Measurements from ENCODE around the gene SORBS2.

SORBS2 gene

DNA sequence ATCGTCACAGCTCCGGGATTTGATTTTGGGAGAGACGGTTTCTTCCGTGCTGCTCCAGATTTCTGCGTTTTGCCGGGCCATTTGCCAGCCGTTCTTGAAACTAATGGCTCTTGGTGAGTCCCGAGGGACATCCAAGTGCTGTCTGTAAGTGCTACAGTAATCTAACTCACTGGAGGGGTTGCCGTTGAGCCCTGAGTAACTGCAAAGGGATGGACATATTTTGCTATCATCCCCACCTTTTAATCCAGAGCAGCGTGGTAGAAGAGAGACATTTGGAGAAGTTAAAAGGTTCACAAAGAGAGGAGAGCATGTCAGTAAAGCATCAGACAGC, 187.8 kb downstream of the SORBS2 start:
- no peak for DNase-seq (ENCODE audit: low read depth)
- TF ChIP-seq CTCF (conservative IDR thresholded peaks at IDR 0.05; ENCODE audit: low read depth, low read length) = no peak
- no peak overlapping the region for H3K4me3 ChIP-seq (ENCODE audit: low read depth, low read length)

GRCh38 chr4:185623444-185624258, 188.3 kb downstream of the SORBS2 start:
- TF ChIP-seq CTCF (conservative IDR thresholded peaks at IDR 0.05; ENCODE audit: low read depth, low read length) = no peak
- no peak for DNase-seq (ENCODE audit: low read depth)
- no peak overlapping the region for H3K4me3 ChIP-seq (ENCODE audit: low read depth, low read length)

GRCh38 chr4:185608185-185608584, 203.8 kb downstream of the SORBS2 start:
- no peak for DNase-seq (ENCODE audit: low read depth)
- TF ChIP-seq CTCF (conservative IDR thresholded peaks at IDR 0.05; ENCODE audit: low read depth, low read length) = no peak
- H3K4me3 ChIP-seq (ENCODE audit: low read depth, low read length) = no peak overlapping the region

DNA sequence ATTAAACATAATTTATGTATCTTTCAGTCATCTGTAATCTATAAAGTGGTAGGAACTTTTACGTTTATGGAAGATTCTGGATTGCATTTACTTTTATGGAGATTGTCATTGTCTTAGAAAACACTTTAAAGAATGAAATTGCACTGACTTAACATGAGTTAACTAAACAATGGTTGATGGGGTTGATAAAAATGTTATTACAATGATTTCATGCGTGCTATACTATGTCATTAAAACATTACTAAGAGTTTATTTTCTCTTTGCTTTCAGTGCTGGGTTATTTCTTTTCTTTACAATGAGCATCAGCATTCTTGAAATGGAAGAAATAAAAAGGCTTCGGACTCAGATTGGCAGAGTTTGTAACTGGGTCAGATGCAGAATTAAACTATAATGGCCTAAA, 209.6 kb downstream of the SORBS2 start:
- no peak for TF ChIP-seq CTCF (conservative IDR thresholded peaks at IDR 0.05; ENCODE audit: low read depth, low read length)
- no peak overlapping the region for H3K4me3 ChIP-seq (ENCODE audit: low read depth, low read length)
- no peak for DNase-seq (ENCODE audit: low read depth)

DNA sequence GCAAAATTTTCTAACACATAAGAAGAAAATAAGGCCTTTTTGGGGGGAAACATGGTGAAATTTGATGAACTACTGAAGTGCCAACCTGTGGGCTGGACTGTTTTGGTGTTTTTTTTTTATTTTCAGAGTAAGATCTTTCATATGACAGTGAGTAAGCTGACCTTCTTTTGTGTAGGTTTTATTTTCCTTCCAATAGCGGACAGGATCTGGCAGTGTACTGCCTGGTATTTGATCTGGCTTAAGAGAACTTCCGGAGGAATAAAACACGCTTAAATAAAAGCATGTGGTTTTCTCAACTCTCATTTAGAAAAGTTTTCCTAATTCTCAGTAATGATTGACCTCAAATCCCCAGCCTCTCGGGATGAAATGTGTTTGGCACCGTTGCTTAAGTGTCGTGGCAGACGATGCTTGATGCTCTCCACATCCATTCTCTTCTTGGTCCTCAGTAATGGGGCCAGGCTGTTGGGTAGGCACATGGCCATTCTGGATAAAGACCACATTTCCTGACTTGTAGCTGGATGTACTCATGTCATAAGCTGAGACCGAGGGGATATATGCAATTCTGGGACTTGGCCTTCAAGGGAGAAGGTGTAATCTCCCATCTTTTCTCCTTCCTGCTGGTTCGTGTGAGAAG, 211.1 kb downstream of the SORBS2 start:
- DNase-seq (ENCODE audit: low read depth) = no peak
- no peak overlapping the region for H3K4me3 ChIP-seq (ENCODE audit: low read depth, low read length)
- TF ChIP-seq CTCF (conservative IDR thresholded peaks at IDR 0.05; ENCODE audit: low read depth, low read length) = no peak

DNA sequence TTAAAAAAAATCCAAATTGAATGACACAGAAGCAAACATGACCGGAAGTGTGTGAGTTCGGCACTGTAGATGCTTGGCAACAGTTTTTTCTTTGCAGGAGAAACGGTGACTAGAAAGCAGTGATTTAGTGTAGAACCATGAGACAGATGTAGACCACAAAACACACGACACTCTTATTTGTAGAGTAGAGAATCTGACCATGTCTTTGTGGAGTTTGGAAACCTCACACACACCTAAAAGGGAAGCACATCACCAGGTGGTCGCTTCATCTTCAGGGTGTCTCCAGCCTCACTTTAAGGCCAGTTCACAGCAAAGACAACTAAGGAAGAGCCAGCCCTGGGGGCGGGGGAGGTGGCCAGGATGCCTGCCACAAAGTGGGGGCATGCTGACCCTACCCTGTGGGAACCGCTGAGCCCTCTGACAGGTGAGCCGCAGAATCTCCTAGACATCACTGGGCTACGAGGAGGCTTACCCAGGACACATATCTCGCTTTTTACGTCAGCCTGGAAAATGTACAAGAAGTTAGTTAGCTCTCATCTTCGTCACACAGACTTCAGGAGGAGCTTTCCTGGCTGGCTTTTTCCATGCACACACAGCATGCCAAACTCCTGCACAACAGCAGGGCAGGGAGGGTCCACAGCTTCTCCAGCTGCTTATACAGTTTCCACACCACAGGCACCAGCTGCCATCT, 212.3 kb downstream of the SORBS2 start:
- DNase-seq (ENCODE audit: low read depth) = no peak
- no peak for TF ChIP-seq CTCF (conservative IDR thresholded peaks at IDR 0.05; ENCODE audit: low read depth, low read length)
- H3K4me3 ChIP-seq (ENCODE audit: low read depth, low read length) = no peak overlapping the region
